ENCODE data around the gene RNF38. TPM values are rescaled to one million over a fixed set of nuclear protein-coding genes. Genes with fewer than 3 reads are reported as not detected.
"Not testable (repeated sequence)": the region's sequence is repeated elsewhere in the genome, so short reads cannot be mapped to it uniquely, and the experiment has no call there.

RNF38 gene
- total RNA-seq = 10 to 100 TPM; 36.9 to 41.0 TPM
- polyA plus RNA-seq = 10 to 100 TPM in 1 of 2 donors, 1 to 10 TPM in 1; 7.6 to 14.2 TPM
- long read RNA-seq, donor 1 = 0 reads
- long read RNA-seq, donor 2 = 0 reads
- long read RNA-seq, donor 3, full-length matches to known transcripts = 1 of 1 reads
- long read RNA-seq, donor 3, partial matches to known transcripts = 0 of 1 reads
- long read RNA-seq, donor 3, other reads (novel, unspliced or antisense) = 0 of 1 reads
- long read RNA-seq, donor 4 = 0 reads
- long read RNA-seq, donor 5 = 0 reads

- Histone ChIP-seq H3K4me1 (ENCODE audit: control insufficient read depth in 5 of 5, insufficient read depth in 5 of 5, low read length in 5 of 5) (peaks cover 3 to 22% (median 9%) of the 10 kb centered on the region in 5 donors), H3K27ac (ENCODE audit: low read depth in 1 of 2, low read length in 1 of 2) (peak within 1 kb of the TSS; percentile 87 to 93), H3K9me3 (ENCODE audit: control insufficient read depth in 4 of 4, insufficient read depth in 3 of 4, low read length in 3 of 4) (no peaks in the 10 kb centered on the region), H3K36me3 (ENCODE audit: control insufficient read depth in 4 of 4, insufficient read depth in 4 of 4, low read length in 4 of 4) (peaks cover 0 to 2% (median under 1%) of the 10 kb centered on the region in 4 donors), H3K9ac (ENCODE audit: insufficient read depth in 1 of 2, low read length in 2 of 2) (peak within 1 kb of the TSS; percentile 89 to 98), H3K4me3 (peak within 1 kb of the TSS; percentile 96), H3K27me3 (ENCODE audit: control insufficient read depth in 3 of 3, insufficient read depth in 3 of 3, low read length in 2 of 3) (no peaks in the 10 kb centered on the region)
- DNase-seq (no peak), ATAC-seq (ENCODE audit: insufficient read depth, low FRiP score) (no peak)
- WGBS, 2 donors = 0% methylated on average over 12 of the region's 12 CpGs
- TF ChIP-seq CTCF (IDR thresholded peaks at IDR 0.05; ENCODE audit: control extremely low read depth, extremely low read depth) = no peak
Measured at GRCh38 chr9:36399980-36400331, at the start of gene RNF38. TSS of gene RNF38 (minus strand) at chr9:36400269. CDS start at chr9:36400108, 161 bp downstream.

GRCh38 chr9:36448555-36448954, 48.5 kb upstream of the RNF38 start:
- DNase-seq; H3K9ac ChIP-seq (ENCODE audit: insufficient read depth in 1 of 2, low read length in 2 of 2); H3K27ac ChIP-seq (ENCODE audit: low read depth in 1 of 2, low read length in 1 of 2); H3K4me3 ChIP-seq; H3K9me3 ChIP-seq (ENCODE audit: control insufficient read depth in 4 of 4, insufficient read depth in 3 of 4, low read length in 3 of 4); ATAC-seq (ENCODE audit: insufficient read depth, low FRiP score); H3K27me3 ChIP-seq (ENCODE audit: control insufficient read depth in 3 of 3, insufficient read depth in 3 of 3, low read length in 2 of 3); H3K4me1 ChIP-seq (ENCODE audit: control insufficient read depth in 5 of 5, insufficient read depth in 5 of 5, low read length in 5 of 5); H3K36me3 ChIP-seq (ENCODE audit: control insufficient read depth in 4 of 4, insufficient read depth in 4 of 4, low read length in 4 of 4): not testable (repeated sequence)
- WGBS, 2 donors = 84 to 91% methylated on average over 9 of the region's 9 CpGs

- ATAC-seq (ENCODE audit: insufficient read depth, low FRiP score) (no peak), DNase-seq (no peak)
- WGBS, 2 donors = 45 to 88% methylated on average over 1 of the region's 1 CpG
- H3K36me3 ChIP-seq (ENCODE audit: control insufficient read depth in 4 of 4, insufficient read depth in 4 of 4, low read length in 4 of 4) = peaks cover 0 to 4% (median 0%) of the 10 kb centered on the region in 4 donors
- peaks cover 0 to 6% (median 0%) of the 10 kb centered on the region in 5 donors for H3K4me1 ChIP-seq (ENCODE audit: control insufficient read depth in 5 of 5, insufficient read depth in 5 of 5, low read length in 5 of 5)
- H3K4me3 ChIP-seq = no peak overlapping the region
- no peak overlapping the region for H3K27ac ChIP-seq (ENCODE audit: low read depth in 1 of 2, low read length in 1 of 2)
- no peaks in the 10 kb centered on the region for H3K27me3 ChIP-seq (ENCODE audit: control insufficient read depth in 3 of 3, insufficient read depth in 3 of 3, low read length in 2 of 3)
- TF ChIP-seq CTCF (IDR thresholded peaks at IDR 0.05; ENCODE audit: control extremely low read depth, extremely low read depth) = no peak
- H3K9me3 ChIP-seq (ENCODE audit: control insufficient read depth in 4 of 4, insufficient read depth in 3 of 4, low read length in 3 of 4) = no peaks in the 10 kb centered on the region
- H3K9ac ChIP-seq (ENCODE audit: insufficient read depth in 1 of 2, low read length in 2 of 2) = no peak overlapping the region
Measured at GRCh38 chr9:36448017-36448416, 47.9 kb upstream of the RNF38 start.

- not testable (repeated sequence) for H3K27me3 ChIP-seq (ENCODE audit: control insufficient read depth in 3 of 3, insufficient read depth in 3 of 3, low read length in 2 of 3)
Measured at GRCh38 chr9:36446678-36447077, 46.6 kb upstream of the RNF38 start.

More at GRCh38 chr9:36446678-36447077, 46.6 kb upstream of the RNF38 start:
- H3K4me1 ChIP-seq (ENCODE audit: control insufficient read depth in 5 of 5, insufficient read depth in 5 of 5, low read length in 5 of 5) = peaks cover 0 to 11% (median 0%) of the 10 kb centered on the region in 5 donors
- not testable (repeated sequence) for H3K36me3 ChIP-seq (ENCODE audit: control insufficient read depth in 4 of 4, insufficient read depth in 4 of 4, low read length in 4 of 4); H3K27ac ChIP-seq (ENCODE audit: low read depth in 1 of 2, low read length in 1 of 2); H3K9ac ChIP-seq (ENCODE audit: insufficient read depth in 1 of 2, low read length in 2 of 2); H3K9me3 ChIP-seq (ENCODE audit: control insufficient read depth in 4 of 4, insufficient read depth in 3 of 4, low read length in 3 of 4); ATAC-seq (ENCODE audit: insufficient read depth, low FRiP score); DNase-seq; H3K4me3 ChIP-seq
- 82 to 93% methylated on average over 9 to 10 of the region's 10 CpGs for WGBS, 2 donors

Measured in lung (tissue), 16 donors.